Subcutaneous abdominal adipose tissue (tissue), 5 donors: ENCODE measurements around the gene BSX.

ENCODE experiments used
- H3K27ac ChIP-seq: one replicate; pipeline ENCODE4 v1.7.0; 2013; ENCODE audit warnings: low read depth, mild to moderate bottlenecking, inconsistent platforms, low read length, moderate library complexity
- H3K27me3 ChIP-seq, 5 donors: one replicate each; pipeline ENCODE4 v1.7.0; 2013; ENCODE audit warnings: low read length in 5 of 5, inconsistent platforms in 1 of 5; ENCODE audit not compliant: control insufficient read depth in 5 of 5, insufficient read depth in 4 of 5
- H3K36me3 ChIP-seq, 5 donors: one replicate each; pipeline ENCODE4 v1.7.0; 2013; ENCODE audit warnings: low read length in 5 of 5; ENCODE audit not compliant: control insufficient read depth in 5 of 5, insufficient read depth in 5 of 5
- H3K4me1 ChIP-seq, 5 donors: one replicate each; pipeline ENCODE4 v1.7.0; 2013; ENCODE audit warnings: low read length in 5 of 5, mild to moderate bottlenecking in 3 of 5, moderate library complexity in 1 of 5; ENCODE audit not compliant: control insufficient read depth in 5 of 5, insufficient read depth in 5 of 5
- H3K4me3 ChIP-seq, 5 donors: one replicate each; pipeline ENCODE4 v1.7.0; 2013; ENCODE audit warnings: low read length in 5 of 5, low read depth in 1 of 5
- H3K9ac ChIP-seq, 5 donors: one replicate each; pipeline ENCODE4 v1.7.0; 2013; ENCODE audit warnings: low read length in 5 of 5, mild to moderate bottlenecking in 4 of 5, moderate library complexity in 3 of 5
- H3K9me3 ChIP-seq, 5 donors: one replicate each; pipeline ENCODE4 v1.7.0; 2013; ENCODE audit warnings: low read length in 5 of 5; ENCODE audit not compliant: control insufficient read depth in 5 of 5
- donor health status: healthy.
- donor health status: healthy.
- donor health status: healthy.
- donor health status: healthy.
- donor health status: healthy.

Gene BSX

DNA sequence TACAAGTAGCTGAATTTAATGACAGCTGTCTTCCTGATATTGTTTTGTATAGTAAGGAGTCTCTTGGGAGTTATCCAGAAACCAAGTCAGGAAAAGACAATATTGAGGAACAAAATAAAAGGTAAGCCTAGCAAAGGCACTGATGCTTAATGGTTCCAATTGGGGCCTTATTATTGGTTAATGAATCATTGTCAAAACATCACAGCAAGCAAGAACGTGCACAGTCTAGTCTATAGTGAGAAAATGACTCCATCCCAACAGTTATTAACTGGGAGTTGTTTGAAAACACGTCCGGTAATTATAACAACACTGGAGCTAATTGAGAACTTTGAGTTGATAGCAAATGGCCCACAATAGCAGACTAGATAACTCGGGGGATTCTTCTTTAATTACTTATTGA, 17.7 kb downstream of the BSX start:
- H3K9ac ChIP-seq = no peak overlapping the region
- H3K27ac ChIP-seq = no peak overlapping the region
- H3K36me3 ChIP-seq = peaks cover 0 to 5% (median 4%) of the 10 kb centered on the region in 5 donors
- H3K9me3 ChIP-seq = no peaks in the 10 kb centered on the region
- no peak overlapping the region for H3K4me3 ChIP-seq
- peaks cover 0 to 9% (median 0%) of the 10 kb centered on the region in 5 donors for H3K27me3 ChIP-seq
- H3K4me1 ChIP-seq = no peaks in the 10 kb centered on the region

DNA sequence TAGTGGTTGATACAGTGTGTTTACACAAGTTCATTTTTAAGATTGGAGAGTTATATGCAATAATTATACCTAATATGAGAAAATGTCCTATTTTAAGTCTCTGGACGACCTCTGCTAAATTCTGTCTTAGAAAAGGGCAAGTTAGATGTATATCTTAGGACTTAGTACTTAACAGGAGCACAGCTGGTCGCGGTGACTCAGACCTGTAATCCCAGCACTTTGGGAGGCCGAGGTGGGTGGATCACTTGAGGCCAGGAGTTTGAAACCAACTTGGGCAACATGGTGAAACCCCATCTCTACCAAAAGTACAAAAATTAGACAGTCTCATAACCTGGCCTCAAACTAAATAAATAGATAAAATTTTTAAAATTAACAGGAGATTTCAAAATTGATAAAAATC, 27.2 kb downstream of the BSX start:
- no peaks in the 10 kb centered on the region for H3K9me3 ChIP-seq
- H3K27ac ChIP-seq = no peak overlapping the region
- H3K27me3 ChIP-seq = no peaks in the 10 kb centered on the region
- peaks cover 0 to 18% (median 9%) of the 10 kb centered on the region in 5 donors for H3K36me3 ChIP-seq
- no peak overlapping the region for H3K4me3 ChIP-seq
- no peak overlapping the region for H3K9ac ChIP-seq
- H3K4me1 ChIP-seq = no peaks in the 10 kb centered on the region

DNA sequence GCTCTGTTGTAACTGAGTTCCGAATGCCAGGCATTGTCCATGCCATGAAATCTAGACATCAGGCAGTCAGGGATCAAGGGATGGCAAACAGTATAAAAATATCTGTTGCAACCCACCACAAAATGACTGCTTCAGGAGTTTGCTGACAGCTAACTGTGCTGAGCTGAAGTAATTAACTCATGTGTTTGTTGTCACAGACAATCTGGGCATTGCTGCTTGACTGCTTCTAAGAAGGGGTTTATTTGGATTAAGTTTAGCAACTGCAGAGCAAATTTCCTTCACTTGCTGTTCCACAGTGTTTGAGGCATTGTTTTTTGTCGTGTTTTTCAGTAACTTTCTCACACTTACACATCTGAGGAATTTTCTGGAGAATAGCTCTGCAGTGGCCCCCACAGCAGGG, 30.4 kb downstream of the BSX start:
- no peaks in the 10 kb centered on the region for H3K4me1 ChIP-seq
- H3K9me3 ChIP-seq = no peaks in the 10 kb centered on the region
- H3K9ac ChIP-seq = no peak overlapping the region
- H3K4me3 ChIP-seq = no peak overlapping the region
- H3K36me3 ChIP-seq = peaks cover 7 to 17% (median 15%) of the 10 kb centered on the region in 5 donors
- H3K27ac ChIP-seq = no peak overlapping the region
- no peaks in the 10 kb centered on the region for H3K27me3 ChIP-seq

DNA sequence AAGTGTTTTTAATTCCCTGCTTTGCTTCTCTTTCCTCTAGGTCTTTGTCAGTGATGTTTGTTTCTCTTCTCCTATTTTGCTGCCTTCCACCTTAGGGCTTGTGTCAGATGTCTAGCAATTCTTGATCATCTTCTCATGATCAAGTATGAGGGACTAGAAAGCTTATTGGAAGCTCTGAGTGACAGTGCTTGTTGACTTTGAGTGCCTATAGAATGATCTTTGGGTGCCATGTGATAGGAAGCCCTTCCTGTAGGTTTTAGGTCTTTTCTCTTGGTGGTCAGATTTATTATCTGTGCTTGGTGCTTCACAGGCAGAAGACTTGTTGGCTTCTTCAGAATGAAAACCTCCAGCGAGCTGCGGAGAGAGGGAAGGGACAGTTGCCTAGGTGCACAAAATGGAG, 43.1 kb downstream of the BSX start:
- Histone ChIP-seq H3K4me1 (peaks cover 0 to 5% (median 3%) of the 10 kb centered on the region in 5 donors), H3K4me3 (no peak overlapping the region), H3K27me3 (no peaks in the 10 kb centered on the region), H3K36me3 (peaks cover 0 to 4% (median 0%) of the 10 kb centered on the region in 5 donors), H3K27ac (no peak overlapping the region), H3K9me3 (no peaks in the 10 kb centered on the region), H3K9ac (no peak overlapping the region)

DNA sequence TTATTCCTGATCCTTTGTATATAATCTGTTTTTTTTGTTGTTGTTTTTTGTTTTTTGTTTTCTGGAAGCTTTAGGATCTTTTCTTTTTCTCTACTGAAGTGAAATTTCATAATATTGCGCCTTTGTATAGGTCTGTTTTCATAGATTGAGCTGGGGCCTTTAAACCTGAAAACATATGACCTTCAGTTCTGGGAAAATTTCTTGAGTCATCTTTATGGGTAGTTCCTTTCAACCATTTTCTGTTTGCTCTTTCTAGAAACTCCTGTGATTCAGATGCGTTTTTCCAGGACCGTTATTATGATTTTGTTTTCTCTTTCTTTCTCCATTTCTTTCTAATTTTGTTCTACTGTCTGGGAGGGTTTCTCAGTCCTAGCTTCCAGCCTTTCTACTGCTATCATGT, 43.7 kb downstream of the BSX start:
- H3K27ac ChIP-seq = no peak overlapping the region
- H3K4me1 ChIP-seq = peaks cover 0 to 10% (median 7%) of the 10 kb centered on the region in 5 donors
- H3K27me3 ChIP-seq = no peaks in the 10 kb centered on the region
- H3K36me3 ChIP-seq = peaks cover 0 to 4% (median 0%) of the 10 kb centered on the region in 5 donors
- H3K9ac ChIP-seq = no peak overlapping the region
- H3K9me3 ChIP-seq = no peaks in the 10 kb centered on the region
- no peak overlapping the region for H3K4me3 ChIP-seq

DNA sequence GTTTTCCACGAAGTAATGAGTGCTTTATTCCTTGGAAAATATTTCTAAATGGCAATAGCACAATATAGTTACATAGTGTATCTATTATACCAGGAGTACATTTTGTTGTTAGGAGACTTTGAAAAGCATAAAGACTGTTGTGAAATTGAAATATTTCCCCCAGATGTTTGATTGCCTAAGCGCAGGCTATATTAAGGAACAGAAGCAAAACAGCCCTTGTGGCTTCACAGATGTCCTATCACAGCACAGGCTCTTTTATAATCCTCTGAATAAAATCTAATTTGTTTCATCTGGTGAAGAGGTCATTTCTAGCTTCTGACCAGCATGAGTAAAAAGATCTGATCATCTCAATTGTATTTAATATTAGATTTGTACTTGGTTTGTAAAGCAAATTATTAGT, 48.2 kb downstream of the BSX start:
- Histone ChIP-seq H3K27me3 (no peaks in the 10 kb centered on the region), H3K4me1 (peaks cover 0 to 14% (median 7%) of the 10 kb centered on the region in 5 donors), H3K9me3 (no peaks in the 10 kb centered on the region), H3K4me3 (no peak overlapping the region), H3K27ac (peak overlapping the region; percentile 56), H3K36me3 (peaks cover 0 to 4% (median 0%) of the 10 kb centered on the region in 5 donors), H3K9ac (peak overlapping the region in 1 of 5 donors; percentile 16)

DNA sequence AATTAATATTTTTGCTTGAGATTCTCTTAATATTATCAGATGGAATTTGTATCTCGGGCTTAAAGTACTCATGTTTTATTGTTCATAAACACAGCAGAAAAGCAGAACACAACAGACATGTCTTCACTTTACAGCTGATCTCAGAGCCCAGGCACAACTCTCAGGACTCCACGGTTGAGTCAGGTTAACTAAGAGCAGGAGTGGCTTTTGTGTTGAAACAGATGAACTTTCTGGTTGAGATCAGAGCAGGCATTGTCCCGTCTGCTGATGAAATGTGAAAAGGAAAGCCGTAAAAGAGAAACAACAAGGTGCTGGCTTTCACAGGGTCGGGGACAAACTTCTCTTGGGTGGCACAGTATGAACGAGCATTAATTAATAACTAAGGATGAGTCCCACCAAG, 50.1 kb downstream of the BSX start:
- no peak overlapping the region for H3K9ac ChIP-seq
- no peak overlapping the region for H3K27ac ChIP-seq
- no peaks in the 10 kb centered on the region for H3K9me3 ChIP-seq
- H3K4me3 ChIP-seq = no peak overlapping the region
- H3K27me3 ChIP-seq = no peaks in the 10 kb centered on the region
- peaks cover 0 to 4% (median 2%) of the 10 kb centered on the region in 5 donors for H3K36me3 ChIP-seq
- peaks cover 0 to 14% (median 7%) of the 10 kb centered on the region in 5 donors for H3K4me1 ChIP-seq
